ENCODE measurements around the gene ASB6.
"Not testable (repeated sequence)": the region's sequence is repeated elsewhere in the genome, so short reads cannot be mapped to it uniquely, and the experiment has no call there.

The ASB6 gene

DNA sequence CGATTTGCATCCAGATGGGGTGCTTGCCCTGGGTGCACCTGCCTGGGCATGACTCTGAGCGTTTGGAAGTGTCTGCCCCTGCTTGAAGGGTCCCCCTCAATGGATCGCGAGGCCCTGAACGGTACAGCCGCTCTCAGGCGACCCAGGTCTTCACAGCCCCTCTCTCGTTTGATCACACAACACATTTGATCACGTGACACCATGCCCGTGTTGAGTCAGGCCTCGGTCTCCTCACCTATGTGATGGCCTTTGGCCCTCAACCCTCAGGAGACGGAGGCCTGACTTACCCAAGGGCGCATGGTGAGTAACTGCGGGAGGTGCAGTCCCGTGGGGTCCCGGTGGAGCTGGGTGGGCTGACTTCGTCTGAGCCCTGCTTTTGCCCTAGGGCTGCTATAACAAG, 3.0 kb upstream of the ASB6 start:
- DNase-seq (ENCODE audit: low read depth in 2 of 3, low spot score in 1 of 3): no peak

DNA sequence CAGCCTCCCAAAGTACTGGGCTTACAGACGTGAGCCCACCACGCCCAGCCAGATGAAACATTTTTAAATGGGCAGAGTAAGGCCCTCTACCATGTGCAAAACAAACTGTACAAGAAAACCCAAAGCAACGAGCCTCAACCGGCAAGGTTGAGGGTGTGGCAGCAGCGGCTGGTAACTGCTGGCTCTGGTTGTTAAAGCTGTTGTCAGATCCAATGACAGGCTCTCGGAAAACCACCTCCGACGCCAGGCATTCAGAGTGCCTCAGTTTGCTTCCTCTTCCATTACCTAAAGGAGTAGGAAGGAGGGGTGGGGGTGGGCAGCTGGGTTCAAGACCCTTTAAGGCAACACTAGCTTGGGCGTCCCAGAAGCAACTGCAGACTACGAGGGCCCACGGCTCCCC, 2.4 kb upstream of the ASB6 start:
- DNase-seq (ENCODE audit: low read depth in 2 of 3, low spot score in 1 of 3): no peak

DNA sequence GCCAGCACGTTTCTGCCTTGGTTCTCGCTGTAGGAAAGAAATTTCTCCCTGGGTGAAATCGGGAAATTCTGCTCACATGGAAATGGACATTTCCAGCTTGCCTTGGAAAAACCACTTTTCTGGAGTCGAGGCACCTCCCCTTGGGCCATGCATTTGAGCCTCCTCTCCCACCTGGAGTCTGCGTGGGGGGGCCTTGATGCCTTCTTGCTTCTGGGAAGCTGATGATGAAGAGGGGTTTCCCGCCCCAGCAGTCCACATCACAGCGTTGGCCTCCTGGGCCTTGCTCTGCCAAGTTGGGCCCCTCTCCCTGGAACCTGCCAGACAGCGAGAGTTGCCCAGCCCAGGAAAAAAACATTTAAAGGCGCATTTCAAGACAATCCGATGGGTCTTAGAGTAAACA, 1.8 kb upstream of the ASB6 start:
- no peak for DNase-seq (ENCODE audit: low read depth in 2 of 3, low spot score in 1 of 3)

DNA sequence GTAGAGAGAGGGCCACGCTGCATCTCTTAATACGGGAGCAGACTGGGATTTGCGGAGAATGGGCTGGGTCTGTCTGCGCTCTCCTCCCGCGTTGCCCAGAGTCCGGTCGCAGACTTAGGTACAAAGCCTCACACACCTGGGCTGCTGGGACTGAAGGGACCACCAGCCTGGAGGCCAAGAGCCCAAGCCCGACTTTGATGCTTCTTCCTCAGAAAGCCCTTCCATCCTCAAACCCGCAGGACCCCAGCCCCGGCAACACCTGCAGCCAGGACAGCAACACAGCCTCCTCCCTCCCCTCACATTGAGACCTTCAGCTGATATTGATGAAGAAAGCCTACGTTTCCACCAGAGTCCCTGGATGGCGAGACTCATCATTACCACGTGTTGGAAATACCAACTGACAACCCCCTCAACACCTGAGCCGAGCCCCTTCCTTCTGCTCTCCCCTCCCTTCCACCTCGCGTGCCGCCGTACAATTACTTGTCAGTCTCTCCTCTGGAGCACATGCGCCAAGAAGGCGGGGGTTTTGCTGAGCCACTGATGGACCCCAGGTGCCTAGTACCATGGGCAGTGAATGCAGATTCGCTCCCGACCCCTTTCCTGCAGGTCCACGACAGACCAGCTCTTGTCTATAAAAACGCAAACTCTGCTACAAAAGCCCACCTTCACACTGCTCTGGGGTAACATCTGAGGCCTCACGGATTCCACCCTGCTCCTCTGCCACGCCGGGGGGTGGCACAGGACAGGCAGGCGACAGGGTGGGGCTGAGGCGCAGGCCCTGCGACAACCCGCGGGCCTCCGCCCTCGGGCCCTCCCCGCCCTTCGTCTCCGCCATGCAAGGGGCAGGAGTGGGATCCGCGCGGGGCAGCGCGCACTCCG, 841 bp downstream of the ASB6 start:
- no peak for DNase-seq (ENCODE audit: low read depth in 2 of 3, low spot score in 1 of 3)

DNA sequence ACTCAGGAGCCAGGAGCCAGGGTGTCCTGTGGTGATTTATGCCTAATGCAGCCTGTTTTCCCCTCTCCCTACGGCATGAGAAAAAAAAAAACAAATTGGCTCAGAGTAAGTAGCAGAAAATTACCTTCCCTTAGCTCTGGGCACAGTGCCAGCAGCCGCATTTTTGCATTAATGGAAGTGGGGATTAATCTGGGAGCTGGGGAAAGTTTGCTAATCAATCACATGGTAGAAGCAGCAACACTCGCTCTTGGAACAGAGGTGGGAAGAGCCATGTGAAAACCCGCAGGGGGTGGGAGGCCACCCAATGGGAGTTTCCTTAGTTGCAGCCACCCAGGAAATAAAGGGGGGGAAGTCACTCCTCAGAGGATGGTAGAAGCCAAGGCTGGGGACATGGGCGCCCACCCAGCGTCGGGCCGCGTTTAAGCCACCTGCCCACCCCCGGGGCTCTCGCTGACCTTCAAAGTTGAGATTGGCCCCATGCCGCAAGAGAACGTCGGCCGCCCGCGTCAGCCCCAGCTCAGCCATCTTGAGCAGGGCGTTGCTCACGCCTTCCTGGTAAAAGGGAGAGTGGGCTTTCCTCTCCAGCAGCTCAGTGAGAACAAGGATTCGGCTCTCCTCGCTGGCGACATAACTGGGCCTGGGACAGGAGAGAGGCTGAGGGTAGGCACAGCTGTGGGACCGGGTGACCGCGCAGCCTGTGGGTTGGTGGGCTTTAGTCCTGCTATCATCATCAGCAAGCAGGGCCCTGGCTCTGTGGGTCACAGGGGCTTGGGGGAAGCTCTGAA, 1.7 kb downstream of the ASB6 start:
- no peak for DNase-seq (ENCODE audit: low read depth in 2 of 3, low spot score in 1 of 3)

DNA sequence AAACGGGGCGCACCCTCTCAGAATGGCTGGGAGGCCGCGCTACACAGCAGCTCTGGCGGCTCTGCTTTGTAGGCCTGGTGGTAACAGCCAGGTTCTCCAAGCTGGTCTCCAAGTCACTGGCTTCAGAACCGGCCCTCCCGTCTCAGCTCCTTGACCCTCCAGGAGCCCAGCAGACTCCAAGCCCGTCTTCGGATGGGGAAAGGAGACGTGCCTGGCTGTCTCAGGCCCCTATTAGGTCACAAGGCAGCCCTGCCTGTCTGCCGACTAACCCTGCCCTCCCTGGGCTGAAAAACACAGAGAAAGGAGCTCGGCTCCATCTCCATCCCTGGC, 2.2 kb downstream of the ASB6 start:
- DNase-seq (ENCODE audit: low read depth in 2 of 3, low spot score in 1 of 3): no peak

DNA sequence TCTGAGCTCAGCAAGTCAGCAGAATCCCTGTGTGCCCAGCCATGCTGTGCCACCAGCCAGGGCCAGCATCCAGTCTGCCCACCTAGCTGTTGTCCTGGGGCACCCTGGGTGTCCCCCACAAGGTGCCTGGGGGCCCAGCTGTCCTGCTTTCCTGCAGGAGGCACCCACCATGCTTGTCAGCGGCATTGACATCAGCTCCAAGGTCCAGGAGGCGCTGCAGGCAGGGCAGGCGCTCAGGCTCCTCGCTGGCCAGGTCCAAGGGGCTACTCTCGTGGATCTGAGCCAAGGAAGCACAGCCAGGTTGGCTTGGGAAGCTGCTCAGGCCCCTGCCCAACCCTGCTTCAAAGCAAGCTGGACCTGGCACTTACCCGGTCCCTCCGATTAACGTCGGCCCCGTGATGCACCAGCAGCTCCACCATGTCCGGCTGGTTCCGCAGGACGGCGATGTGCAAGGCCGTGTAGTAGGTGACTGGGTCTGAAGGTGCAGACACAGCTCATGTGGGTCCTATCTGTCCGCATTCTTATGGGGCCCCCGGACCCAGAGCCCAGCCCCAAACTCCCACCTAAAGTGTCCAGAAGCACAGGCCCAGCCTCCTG, 2.8 kb downstream of the ASB6 start:
- DNase-seq (ENCODE audit: low read depth in 2 of 3, low spot score in 1 of 3): no peak

DNA sequence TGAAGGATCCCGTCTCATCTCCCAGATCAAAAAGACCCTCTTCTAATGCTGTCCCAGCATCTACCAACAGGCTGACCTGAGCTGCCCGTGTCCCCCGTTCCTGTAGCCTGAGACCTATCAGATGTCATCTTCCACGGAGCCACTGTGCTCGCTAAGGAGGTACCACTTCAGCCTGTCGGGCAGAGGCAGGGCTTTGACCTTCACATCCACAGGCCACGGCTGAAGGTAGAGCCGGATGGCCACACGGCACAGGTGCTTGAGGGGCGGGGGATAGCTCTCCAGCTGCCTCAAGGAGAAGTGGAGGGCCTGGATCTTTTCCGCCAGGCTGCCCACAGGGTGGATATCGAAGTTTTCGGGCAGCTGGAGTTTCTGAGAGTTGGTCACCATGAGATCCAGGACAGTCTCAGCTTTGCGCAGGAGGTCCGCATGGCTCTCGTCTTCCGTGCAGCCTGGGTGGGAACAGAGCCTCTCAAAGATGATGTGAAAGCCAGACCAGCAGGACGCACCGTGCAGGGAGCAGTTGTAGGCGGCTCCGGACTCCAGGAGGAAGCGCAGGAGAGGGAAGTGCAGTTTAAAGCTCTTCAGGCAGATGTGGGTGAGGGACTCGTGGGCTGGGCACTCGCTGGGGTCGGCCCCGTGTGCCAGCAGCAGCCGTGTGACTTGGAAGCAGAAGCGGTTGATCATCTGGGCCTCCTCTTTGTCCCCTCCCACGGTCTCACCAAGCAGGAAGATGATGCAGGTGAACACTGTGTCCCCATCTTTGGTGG, 4.1 kb downstream of the ASB6 start:
- no peak for DNase-seq (ENCODE audit: low read depth in 2 of 3, low spot score in 1 of 3)

DNA sequence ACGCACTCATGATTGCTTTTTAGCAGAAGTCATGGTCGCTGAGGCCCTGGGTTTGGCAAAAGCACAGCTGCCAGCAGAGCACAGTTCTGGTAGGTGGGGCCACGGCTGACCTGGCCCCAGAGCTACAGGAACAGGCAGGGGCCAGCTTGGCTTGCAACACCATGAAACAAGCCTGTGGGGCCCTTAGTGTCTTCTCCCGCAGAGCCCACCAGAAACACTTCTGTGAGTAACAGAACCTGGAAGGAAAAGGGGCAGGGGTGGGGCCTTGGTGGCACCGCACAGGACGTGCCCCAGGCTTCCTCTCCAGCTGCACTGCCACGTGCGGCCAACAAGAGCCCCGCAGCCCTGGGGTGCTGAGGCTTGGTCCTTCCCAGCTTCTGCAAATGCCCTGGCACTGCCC, 4.8 kb downstream of the ASB6 start:
- DNase-seq (ENCODE audit: low read depth in 2 of 3, low spot score in 1 of 3): no peak

DNA sequence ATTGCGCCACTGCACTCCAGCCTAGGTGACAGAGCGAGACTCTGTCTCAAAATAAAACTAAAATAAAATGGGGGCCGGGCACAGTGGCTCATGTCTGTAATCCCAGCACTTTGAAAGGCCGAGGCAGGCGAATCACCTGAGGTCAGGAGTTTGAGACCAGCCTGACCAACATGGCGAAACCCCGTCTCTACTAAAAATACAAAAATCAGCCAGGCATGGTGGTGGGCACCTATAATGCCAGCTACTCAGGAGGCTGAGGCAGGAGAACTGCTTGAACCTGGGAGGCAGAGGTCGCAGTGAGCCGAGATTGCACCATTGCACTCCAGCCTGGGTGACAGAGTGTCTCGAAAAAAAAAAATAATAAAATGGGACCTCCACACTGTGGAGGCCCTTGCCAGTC, 5.6 kb downstream of the ASB6 start:
- not testable (repeated sequence) for DNase-seq (ENCODE audit: low read depth in 2 of 3, low spot score in 1 of 3)

DNA sequence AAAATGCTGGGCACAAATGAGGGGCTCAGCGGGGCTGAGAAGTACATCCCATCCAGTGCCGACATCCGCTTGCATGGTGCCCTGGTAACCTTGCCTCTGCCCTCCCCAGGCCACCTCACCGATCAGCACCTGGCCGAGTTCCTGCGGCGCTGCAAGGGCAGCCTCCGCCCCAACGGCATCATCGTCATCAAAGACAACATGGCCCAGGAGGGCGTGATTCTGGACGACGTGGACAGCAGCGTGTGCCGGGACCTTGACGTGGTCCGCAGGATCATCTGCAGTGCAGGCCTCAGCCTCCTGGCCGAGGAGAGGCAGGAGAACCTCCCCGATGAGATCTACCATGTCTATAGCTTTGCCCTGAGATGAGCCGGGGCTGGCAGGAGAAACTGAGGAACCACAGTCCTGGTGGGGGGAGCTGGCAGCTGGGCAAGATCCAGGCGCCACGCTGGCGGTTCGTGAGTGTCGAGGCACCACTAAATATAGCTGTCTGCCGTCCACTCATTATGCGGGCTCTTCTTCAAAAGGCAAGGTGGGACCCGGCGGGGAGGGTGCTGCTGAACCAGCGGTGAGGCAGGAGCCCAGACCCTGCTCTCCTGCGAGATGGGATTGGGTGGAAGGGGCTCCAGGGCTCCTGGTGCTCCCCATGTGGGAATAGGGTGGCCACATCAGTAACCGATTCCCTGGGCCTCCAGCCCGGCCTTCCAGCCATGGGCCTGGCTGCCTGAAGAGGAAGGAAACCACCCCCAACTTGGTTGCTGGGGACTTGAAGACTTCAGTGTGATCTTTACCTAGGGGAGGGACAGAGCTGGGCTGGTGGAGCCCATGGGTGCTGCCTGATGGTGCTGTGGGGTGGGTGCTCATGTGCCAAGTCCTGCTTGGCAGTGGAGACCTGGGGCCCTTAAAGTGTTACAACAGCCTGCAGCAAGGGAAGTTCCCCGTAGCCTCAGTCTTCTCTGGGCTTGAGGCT, 6.6 kb downstream of the ASB6 start:
- no peak for DNase-seq (ENCODE audit: low read depth in 2 of 3, low spot score in 1 of 3)

DNA sequence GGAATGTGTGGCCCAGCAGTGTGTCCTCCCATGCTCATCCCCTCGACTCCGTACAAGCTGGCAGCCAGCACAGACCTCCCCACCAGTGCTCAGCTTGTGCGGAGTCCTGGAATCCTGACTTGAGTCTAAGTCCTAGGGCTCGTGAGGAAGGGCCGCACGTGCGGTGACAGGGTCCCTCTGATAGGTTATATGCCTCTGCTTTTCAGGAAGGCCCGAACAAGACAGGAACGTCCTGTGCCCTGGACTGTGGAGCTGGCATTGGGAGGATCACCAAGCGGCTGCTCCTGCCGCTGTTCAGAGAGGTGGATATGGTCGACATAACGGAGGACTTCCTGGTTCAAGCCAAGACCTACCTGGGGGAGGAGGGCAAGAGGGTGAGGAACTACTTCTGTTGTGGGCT, 8.1 kb downstream of the ASB6 start:
- DNase-seq (ENCODE audit: low read depth in 2 of 3, low spot score in 1 of 3): no peak

DNA sequence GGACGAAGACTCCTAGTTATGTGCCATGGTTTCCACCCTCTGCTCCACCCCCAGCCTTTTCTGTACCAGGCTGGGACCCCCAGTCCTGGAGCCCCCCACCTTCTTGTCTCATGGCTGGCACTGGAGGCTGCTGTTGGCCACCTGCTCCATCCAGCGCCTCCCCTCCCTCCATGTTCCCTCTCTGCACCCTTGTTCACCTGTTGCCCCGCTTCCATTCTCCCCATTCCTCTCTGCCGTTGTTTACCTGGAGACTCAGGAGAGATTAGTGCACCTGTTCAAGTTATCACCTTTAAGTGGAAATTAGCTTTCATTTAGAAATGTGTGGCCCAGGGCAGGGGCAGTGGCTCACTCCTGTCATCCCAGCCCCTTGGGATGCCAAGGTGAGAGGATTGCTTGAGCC, 8.7 kb downstream of the ASB6 start:
- DNase-seq (ENCODE audit: low read depth in 2 of 3, low spot score in 1 of 3): no peak

DNA sequence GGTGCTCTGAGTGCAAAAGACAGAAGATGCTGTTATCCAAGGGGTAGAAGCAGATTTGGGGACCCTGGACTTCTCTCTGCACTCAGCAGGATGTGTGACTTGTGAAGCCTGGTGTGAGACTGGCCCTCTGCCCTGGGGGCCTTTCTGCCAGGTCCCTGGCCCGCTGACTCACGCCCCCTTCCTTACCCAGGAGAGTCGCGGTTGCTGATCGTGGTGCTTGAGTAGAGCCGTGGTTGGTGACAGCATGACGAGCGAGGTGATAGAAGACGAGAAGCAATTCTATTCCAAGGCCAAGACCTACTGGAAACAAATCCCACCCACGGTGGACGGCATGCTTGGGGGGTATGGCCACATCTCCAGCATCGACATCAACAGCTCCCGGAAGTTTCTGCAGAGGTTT, 9.5 kb downstream of the ASB6 start:
- no peak for DNase-seq (ENCODE audit: low read depth in 2 of 3, low spot score in 1 of 3)

DNA sequence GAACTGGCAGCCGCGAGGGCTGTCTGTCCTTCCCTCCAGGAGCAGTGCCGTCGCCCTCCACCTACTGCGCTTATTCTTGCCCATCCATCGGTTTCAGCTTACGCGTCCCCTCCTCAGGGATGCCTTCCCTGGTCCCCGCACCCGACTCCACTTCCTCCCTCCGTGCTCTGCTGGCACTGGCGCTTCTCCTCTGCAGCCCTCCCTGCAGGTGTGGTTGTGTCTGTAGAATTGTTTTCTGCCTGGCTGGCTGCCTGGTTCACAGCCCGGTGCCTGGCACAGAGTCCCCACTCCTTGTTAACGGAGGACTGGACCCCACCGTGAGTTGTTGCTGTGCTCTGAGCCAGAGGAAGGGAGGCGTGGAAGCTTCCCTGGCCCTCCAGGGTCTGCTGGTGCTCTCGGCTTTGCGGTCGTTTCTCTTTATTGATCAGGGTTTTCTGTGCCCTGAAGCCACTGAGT, 10.2 kb downstream of the ASB6 start:
- no peak for DNase-seq (ENCODE audit: low read depth in 2 of 3, low spot score in 1 of 3)

DNA sequence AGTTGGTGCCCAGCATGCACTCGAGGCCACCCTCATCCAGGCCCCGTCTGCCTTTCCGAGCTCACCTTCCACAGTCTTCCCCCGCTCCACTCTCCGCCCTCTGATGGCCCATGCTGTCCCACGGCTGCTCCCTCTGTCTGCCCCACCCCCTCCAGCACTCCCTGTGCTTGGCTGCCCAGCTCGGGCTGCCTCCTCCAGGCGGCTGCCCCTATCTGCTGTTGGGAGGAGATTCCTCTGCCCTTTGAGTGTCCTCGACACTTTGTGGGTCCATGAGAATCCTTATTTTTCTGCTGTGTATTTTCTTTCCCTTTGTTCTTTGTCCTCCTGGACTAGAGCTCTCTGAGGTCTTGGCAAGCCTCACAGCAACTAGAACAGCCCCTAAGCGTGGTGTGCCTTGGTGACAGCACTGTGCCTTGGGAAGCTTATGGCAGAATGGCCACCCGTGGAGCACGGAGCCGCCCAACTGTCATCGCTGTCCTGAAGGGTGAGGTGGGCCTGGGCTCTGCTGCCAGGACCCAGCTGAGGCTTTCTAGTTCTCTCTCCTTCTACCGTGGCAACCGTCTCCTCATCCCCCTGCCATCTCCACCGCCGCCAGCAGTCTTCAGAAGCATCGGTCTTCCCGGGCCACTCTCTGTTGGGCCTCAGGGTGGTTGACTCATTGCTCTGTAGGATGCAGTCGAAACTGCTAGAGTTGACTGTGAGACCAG, 10.8 kb downstream of the ASB6 start:
- DNase-seq (ENCODE audit: low read depth in 2 of 3, low spot score in 1 of 3): no peak

DNA sequence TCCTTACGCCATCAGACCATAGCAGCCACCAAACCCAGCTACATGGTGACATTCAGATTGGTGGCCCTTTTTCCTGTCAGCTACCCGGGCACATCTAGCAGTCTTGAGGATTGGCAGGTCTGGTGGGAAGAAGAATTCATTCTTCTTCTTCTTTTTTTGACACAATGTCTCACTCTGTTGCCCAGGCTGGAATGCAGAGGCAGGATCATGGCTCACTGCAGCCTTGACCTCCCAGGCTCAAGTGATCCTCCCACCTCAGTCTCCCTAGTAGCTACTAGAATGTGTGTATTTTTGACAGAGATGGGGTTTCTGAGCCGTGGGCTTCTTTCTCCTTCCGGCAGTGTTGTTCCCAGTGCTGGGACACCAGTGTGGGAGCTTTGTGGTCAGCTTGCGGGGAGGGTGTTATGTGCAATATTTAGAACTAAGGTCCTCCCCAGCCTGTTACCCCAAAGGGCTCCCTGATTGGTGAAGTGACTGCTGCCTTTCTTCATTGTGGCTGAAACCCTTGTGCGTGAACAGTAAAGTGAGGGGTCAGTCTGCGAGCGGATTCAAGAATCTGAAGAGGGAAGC, 12.6 kb downstream of the ASB6 start:
- no peak for DNase-seq (ENCODE audit: low read depth in 2 of 3, low spot score in 1 of 3)

DNA sequence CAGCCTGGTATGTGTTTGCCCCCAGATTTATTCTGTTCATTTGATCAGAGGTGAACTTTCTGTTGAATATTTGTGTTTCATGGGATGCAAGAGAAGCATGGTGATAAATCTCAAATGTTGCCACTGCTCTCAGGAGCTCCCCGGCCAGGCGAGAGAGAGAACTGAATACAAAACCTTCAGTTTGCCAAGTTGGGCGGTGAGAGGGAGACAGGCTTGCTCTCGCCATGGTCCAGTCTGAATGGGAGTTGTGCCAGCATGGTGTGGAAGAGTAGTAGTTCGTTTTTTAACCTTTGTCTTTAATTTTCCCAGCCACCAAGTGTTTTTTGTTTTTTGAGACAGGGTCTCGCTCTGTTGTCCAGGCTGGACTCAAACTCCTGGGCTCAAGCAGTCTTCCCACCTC, 13.2 kb downstream of the ASB6 start:
- no peak for DNase-seq (ENCODE audit: low read depth in 2 of 3, low spot score in 1 of 3)
